HFF-Myc (cell line): Measurements from ENCODE around the gene PSEN2.

Experiments used
- DNase-seq: peaks from one replicate; pipeline ENCODE4 v3.0.0-alpha.2; 2011; ENCODE audit warnings: low read depth; ENCODE audit errors: extremely low read depth
- H3K4me3 ChIP-seq: replicated peaks from 2 replicates; pipeline ENCODE4 v1.5.1; 2011; ENCODE audit warnings: low read depth, mild to moderate bottlenecking, control low read depth, low read length
- CTCF ChIP-seq: IDR thresholded peaks from 2 replicates; pipeline ENCODE4 v1.5.1; 2012; ENCODE audit warnings: mild to moderate bottlenecking, low read depth, low read length, control low read depth; ENCODE audit errors: missing control alignments

PSEN2 gene

GRCh38 chr1:226881515-226882185, 11.2 kb downstream of the PSEN2 start:
- H3K4me3 ChIP-seq = no peak overlapping the region
- no peak for DNase-seq
- TF ChIP-seq CTCF = no peak

GRCh38 chr1:226882187-226882586, 11.8 kb downstream of the PSEN2 start:
- no peak overlapping the region for H3K4me3 ChIP-seq
- TF ChIP-seq CTCF = no peak
- no peak for DNase-seq

- H3K4me3 ChIP-seq = no peak overlapping the region
- no peak for TF ChIP-seq CTCF
- no peak for DNase-seq
Observed at GRCh38 chr1:226882631-226883409, 12.4 kb downstream of the PSEN2 start.

- no peak for DNase-seq
- H3K4me3 ChIP-seq = no peak overlapping the region
- TF ChIP-seq CTCF = no peak
Observed at GRCh38 chr1:226883630-226884029, 13.2 kb downstream of the PSEN2 start.

GRCh38 chr1:226884116-226884625, 13.8 kb downstream of the PSEN2 start:
- TF ChIP-seq CTCF = no peak

GRCh38 chr1:226884966-226885820, 14.8 kb downstream of the PSEN2 start:
- H3K4me3 ChIP-seq = no peak overlapping the region
- no peak for DNase-seq
- TF ChIP-seq CTCF = no peak

More at GRCh38 chr1:226884116-226884625, 13.8 kb downstream of the PSEN2 start:
- H3K4me3 ChIP-seq = no peak overlapping the region
- DNase-seq = no peak
